ENCODE results near the gene CD96. TPM values are rescaled to one million over a fixed set of nuclear protein-coding genes. Genes with fewer than 3 reads are reported as not detected.
"Not testable (repeated sequence)": the region's sequence is repeated elsewhere in the genome, so short reads cannot be mapped to it uniquely, and the experiment has no call there.

The CD96 gene
- total RNA-seq, 1 experiment from 2014 or later = 0.59 TPM

DNA sequence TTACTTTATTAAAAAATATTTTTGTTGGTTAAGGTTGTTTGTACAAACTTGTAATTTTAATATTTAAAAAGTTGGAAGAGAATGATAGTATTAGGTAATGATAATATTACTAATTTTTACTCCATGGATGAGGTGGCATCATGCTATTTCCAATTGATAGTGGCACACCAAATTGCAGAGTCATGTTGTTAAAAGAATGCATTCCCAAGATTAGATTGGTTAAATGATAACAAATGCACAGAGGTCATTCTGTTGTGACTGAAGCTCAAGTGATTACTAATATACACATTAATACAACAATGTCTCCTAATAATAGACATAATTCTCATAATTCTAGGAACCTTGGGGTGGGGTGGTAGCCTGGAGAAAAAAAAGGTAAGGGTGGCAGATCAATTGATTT lies 126.3 kb downstream of the CD96 start:
- Mint-ChIP-seq H3K4me3 (ENCODE audit: unreplicated experiment) (no peak overlapping the region), H3K27ac (ENCODE audit: unreplicated experiment) (no peak overlapping the region), H3K4me1 (ENCODE audit: low read depth, unreplicated experiment) (peaks cover 13% of the 10 kb centered on the region), H3K36me3 (ENCODE audit: insufficient read depth, unreplicated experiment) (no peaks in the 10 kb centered on the region), H3K9me3 (ENCODE audit: unreplicated experiment) (peaks cover under 1% of the 10 kb centered on the region), H3K27me3 (ENCODE audit: insufficient read depth, unreplicated experiment) (no peaks in the 10 kb centered on the region)
- intact Hi-C loops (cut with micrococcal nuclease; ENCODE audit: unreplicated experiment) = no loop called here
- Histone ChIP-seq H3K4me3 (ENCODE audit: low read depth, low read length) (no peak overlapping the region), H3K27me3 (replicated peaks; ENCODE audit: control insufficient read depth, insufficient read depth, low read length) (no peaks in the 10 kb centered on the region), H3K9me3 (no peaks in the 10 kb centered on the region), H3K36me3 (ENCODE audit: control insufficient read depth, insufficient read depth, low read length) (no peaks in the 10 kb centered on the region), H3K4me1 (peaks cover 4% of the 10 kb centered on the region; the same call in 1 of the 2 replicates)
- TF ChIP-seq, protein P1, sequence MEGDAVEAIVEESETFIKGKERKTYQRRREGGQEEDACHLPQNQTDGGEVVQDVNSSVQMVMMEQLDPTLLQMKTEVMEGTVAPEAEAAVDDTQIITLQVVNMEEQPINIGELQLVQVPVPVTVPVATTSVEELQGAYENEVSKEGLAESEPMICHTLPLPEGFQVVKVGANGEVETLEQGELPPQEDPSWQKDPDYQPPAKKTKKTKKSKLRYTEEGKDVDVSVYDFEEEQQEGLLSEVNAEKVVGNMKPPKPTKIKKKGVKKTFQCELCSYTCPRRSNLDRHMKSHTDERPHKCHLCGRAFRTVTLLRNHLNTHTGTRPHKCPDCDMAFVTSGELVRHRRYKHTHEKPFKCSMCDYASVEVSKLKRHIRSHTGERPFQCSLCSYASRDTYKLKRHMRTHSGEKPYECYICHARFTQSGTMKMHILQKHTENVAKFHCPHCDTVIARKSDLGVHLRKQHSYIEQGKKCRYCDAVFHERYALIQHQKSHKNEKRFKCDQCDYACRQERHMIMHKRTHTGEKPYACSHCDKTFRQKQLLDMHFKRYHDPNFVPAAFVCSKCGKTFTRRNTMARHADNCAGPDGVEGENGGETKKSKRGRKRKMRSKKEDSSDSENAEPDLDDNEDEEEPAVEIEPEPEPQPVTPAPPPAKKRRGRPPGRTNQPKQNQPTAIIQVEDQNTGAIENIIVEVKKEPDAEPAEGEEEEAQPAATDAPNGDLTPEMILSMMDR (IDR thresholded peaks at IDR 0.05; ENCODE audit: insufficient read depth in 1 of 2, low read depth in 1 of 2, low read length in 1 of 2, severe bottlenecking in 1 of 2, unreplicated experiment in 1 of 2) = no peak
- BruUV-seq (replicated peaks) = no TSS peak
- ChIA-PET CTCF (interaction anchor here (1.0 to 2.7 kb wide), 9 partner anchors 13 to 310 kb away, joined by 3 to 95 read pairs (median 6); partner anchors contain the start of genes ABHD10 and PHLDB2), POLR2A (no interaction called here)
- no peak for DNase-seq

DNA sequence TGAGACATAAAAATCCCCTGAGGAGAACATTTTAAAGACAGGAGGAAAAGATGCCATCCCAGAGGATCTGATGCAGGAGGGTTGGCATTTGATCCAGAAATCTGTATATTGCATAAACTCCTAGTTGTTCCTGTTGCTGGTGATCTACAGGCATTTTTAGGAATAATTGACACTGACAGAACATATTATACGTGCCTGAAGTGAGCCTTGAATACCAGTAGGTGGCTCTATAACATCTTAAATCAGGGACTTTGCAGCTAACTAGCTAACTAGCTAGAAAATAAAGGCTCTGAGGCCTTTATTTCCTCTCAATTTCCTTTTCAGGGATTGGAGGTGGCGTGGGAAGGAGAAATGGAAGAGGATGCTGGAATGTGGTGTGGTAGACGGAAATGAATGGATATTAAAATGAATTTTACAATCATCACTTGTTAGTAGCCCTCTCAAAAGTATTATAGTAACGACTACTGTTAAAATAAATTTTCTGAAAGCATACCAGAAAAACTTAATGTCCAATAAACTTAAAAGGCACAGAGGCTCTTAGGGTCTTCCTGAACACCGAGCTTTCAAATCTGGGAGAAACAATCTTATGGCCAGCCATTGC lies 127.0 kb downstream of the CD96 start:
- peaks cover 4% of the 10 kb centered on the region; the same call in 1 of the 2 replicates for H3K4me1 ChIP-seq
- no TSS peak for BruUV-seq (replicated peaks)
- intact Hi-C loops (cut with micrococcal nuclease; ENCODE audit: unreplicated experiment) = loop anchor here (1.0 kb wide), 4 partner anchors 22 to 298 kb away; no protein-coding TSS in a partner anchor

DNA sequence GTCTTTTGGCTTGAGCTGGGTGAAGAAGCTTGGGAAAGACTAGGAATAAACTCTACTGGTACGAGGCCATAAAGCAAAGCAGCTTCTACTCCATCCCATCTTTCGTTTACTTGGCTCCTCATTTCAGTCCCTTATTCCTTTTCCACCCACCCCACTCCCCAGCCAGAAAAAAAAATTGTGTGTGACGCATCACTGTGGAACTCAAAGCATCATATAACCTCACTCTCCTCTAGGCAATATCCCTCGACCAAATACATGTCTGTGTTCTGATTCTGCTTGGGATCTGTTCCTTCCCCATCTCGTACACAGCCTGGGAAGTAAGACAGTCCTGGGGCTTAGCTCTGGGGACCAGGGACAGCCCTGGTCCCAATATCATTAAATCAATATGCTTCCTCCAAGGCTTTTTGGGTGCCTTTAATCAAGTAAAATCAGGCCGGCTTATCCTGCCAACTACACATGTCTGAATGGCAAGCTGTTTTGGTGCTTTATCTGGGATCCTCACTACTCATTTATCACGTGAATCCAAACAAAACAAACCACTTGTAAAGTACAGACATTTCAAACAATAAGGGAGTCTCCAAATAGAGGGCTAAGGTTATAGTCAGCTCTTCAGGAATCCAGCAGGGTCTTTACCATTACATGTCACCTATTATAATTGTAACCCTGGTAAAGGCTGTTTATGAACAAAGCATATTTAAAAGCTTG lies 128.1 kb downstream of the CD96 start:
- no peaks in the 10 kb centered on the region for H3K9me3 ChIP-seq
- no peaks in the 10 kb centered on the region for H3K36me3 ChIP-seq (ENCODE audit: control insufficient read depth, insufficient read depth, low read length)
- DNase-seq = no peak
- Mint-ChIP-seq H3K9me3 (ENCODE audit: unreplicated experiment) (no peaks in the 10 kb centered on the region), H3K27me3 (ENCODE audit: insufficient read depth, unreplicated experiment) (no peaks in the 10 kb centered on the region), H3K27ac (ENCODE audit: unreplicated experiment) (no peak overlapping the region), H3K4me3 (ENCODE audit: unreplicated experiment) (no peak overlapping the region), H3K36me3 (ENCODE audit: insufficient read depth, unreplicated experiment) (peaks cover 10% of the 10 kb centered on the region), H3K4me1 (ENCODE audit: low read depth, unreplicated experiment) (peaks cover 18% of the 10 kb centered on the region)
- H3K4me1 ChIP-seq = peaks cover 4% of the 10 kb centered on the region; the same call in 1 of the 2 replicates
- CTCF ChIA-PET = interaction anchor here (1.0 to 2.7 kb wide), 5 partner anchors 22 to 343 kb away, joined by 3 to 95 read pairs (median 8); no protein-coding TSS in a partner anchor
- POLR2A ChIA-PET = no interaction called here
- H3K27me3 ChIP-seq (replicated peaks; ENCODE audit: control insufficient read depth, insufficient read depth, low read length) = no peaks in the 10 kb centered on the region
- BruUV-seq (replicated peaks) = no TSS peak
- TF ChIP-seq, protein P1 (IDR thresholded peaks at IDR 0.05; ENCODE audit: insufficient read depth in 1 of 2, low read depth in 1 of 2, low read length in 1 of 2, severe bottlenecking in 1 of 2, unreplicated experiment in 1 of 2) = no peak
- H3K4me3 ChIP-seq (ENCODE audit: low read depth, low read length) = no peak overlapping the region
- intact Hi-C loops (cut with micrococcal nuclease; ENCODE audit: unreplicated experiment) = loop anchor here (1.0 kb wide), 4 partner anchors 21 to 297 kb away; no protein-coding TSS in a partner anchor

More for the DNA sequence above, 127.0 kb downstream of the CD96 start:
- Mint-ChIP-seq H3K27ac (ENCODE audit: unreplicated experiment) (no peak overlapping the region), H3K36me3 (ENCODE audit: insufficient read depth, unreplicated experiment) (peaks cover under 1% of the 10 kb centered on the region), H3K27me3 (ENCODE audit: insufficient read depth, unreplicated experiment) (no peaks in the 10 kb centered on the region), H3K4me1 (ENCODE audit: low read depth, unreplicated experiment) (peaks cover 18% of the 10 kb centered on the region), H3K9me3 (ENCODE audit: unreplicated experiment) (no peaks in the 10 kb centered on the region), H3K4me3 (ENCODE audit: unreplicated experiment) (no peak overlapping the region)
- Histone ChIP-seq H3K36me3 (ENCODE audit: control insufficient read depth, insufficient read depth, low read length) (no peaks in the 10 kb centered on the region), H3K27me3 (replicated peaks; ENCODE audit: control insufficient read depth, insufficient read depth, low read length) (no peaks in the 10 kb centered on the region), H3K4me3 (ENCODE audit: low read depth, low read length) (no peak overlapping the region), H3K9me3 (no peaks in the 10 kb centered on the region)
- TF ChIP-seq, protein P1 (IDR thresholded peaks at IDR 0.05; ENCODE audit: insufficient read depth in 1 of 2, low read depth in 1 of 2, low read length in 1 of 2, severe bottlenecking in 1 of 2, unreplicated experiment in 1 of 2) = peak; percentile 46 to 70
- ChIA-PET POLR2A (no interaction called here), CTCF (interaction anchor here (0.6 to 2.7 kb wide), 14 partner anchors 12 to 344 kb away, joined by 3 to 95 read pairs (median 4); partner anchors contain the start of genes ABHD10 and PHLDB2)
- DNase-seq = peak in 1 of 2 experiments; percentile 30

DNA sequence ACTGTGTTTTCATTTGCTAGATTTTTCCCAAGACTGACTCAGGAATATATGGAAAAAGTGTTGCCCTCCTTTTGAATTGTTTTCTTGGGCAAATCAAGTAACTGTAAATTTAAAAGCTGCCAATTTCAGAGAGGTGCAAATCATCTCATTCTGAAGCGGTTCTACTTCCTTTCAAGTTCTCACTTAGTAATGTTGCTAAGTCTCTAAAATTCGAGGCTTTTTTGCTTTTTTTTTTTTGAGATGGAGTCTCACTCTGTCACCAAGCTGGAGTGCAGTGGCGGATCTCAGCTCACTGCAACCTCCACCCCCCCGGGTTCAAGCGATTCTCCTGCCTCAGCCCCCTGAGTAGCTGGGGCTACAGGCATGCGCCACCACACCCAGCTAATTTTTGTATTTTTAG lies 130.5 kb downstream of the CD96 start:
- BruUV-seq (replicated peaks); DNase-seq; intact Hi-C loops (cut with micrococcal nuclease; ENCODE audit: unreplicated experiment); H3K4me3 ChIP-seq (ENCODE audit: low read depth, low read length); H3K27ac Mint-ChIP-seq (ENCODE audit: unreplicated experiment); POLR2A ChIA-PET; H3K9me3 ChIP-seq; H3K9me3 Mint-ChIP-seq (ENCODE audit: unreplicated experiment); H3K27me3 ChIP-seq (replicated peaks; ENCODE audit: control insufficient read depth, insufficient read depth, low read length); H3K4me3 Mint-ChIP-seq (ENCODE audit: unreplicated experiment); H3K36me3 ChIP-seq (ENCODE audit: control insufficient read depth, insufficient read depth, low read length); H3K27me3 Mint-ChIP-seq (ENCODE audit: insufficient read depth, unreplicated experiment): not testable (repeated sequence)
- Mint-ChIP-seq H3K4me1 (ENCODE audit: low read depth, unreplicated experiment) (peaks cover 25% of the 10 kb centered on the region), H3K36me3 (ENCODE audit: insufficient read depth, unreplicated experiment) (peaks cover 10% of the 10 kb centered on the region)
- H3K4me1 ChIP-seq = peaks cover 25% of the 10 kb centered on the region
- CTCF ChIA-PET = interaction anchor here (1.2 kb wide), 1 partner anchor 19 kb away, joined by 3 read pairs; no protein-coding TSS in a partner anchor
